H9 (cell line): Measurements from ENCODE around the gene ATP11C. TPM values are rescaled to one million over a fixed set of nuclear protein-coding genes. Genes with fewer than 3 reads are reported as not detected.

Source experiments
- DNase-seq: peaks from one replicate; pipeline ENCODE4 v3.0.0-alpha.2; 2017
- H2AFZ ChIP-seq: one replicate; pipeline ENCODE4 v1.6.1; 2013; ENCODE audit warnings: mild to moderate bottlenecking, low read length, control low read depth, moderate library complexity
- H2AK5ac ChIP-seq: 2 replicates; pipeline ENCODE4 v1.6.1; 2013; ENCODE audit warnings: low read length, control low read depth, mixed read lengths; ENCODE audit not compliant: insufficient read length
- H2BK120ac ChIP-seq: one replicate; pipeline ENCODE4 v1.6.1; 2013; ENCODE audit warnings: low read depth, mild to moderate bottlenecking, low read length, control low read depth, inconsistent platforms; ENCODE audit not compliant: poor library complexity, severe bottlenecking
- H2BK12ac ChIP-seq: 2 replicates; pipeline ENCODE4 v1.6.1; 2013; ENCODE audit warnings: low read length, control low read depth, mixed read lengths, low read depth; ENCODE audit not compliant: insufficient read length
- H2BK15ac ChIP-seq: 2 replicates; pipeline ENCODE4 v1.6.1; 2013; ENCODE audit warnings: low read depth, low read length, control low read depth
- H2BK20ac ChIP-seq: one replicate; pipeline ENCODE4 v1.6.1; 2013; ENCODE audit warnings: low read depth, mild to moderate bottlenecking, low read length, control low read depth, inconsistent platforms; ENCODE audit not compliant: poor library complexity, severe bottlenecking
- H2BK5ac ChIP-seq: 2 replicates; pipeline ENCODE4 v1.6.1; 2013; ENCODE audit warnings: low read length, control low read depth, mixed read lengths; ENCODE audit not compliant: insufficient read length
- H3K14ac ChIP-seq: 2 replicates; pipeline ENCODE4 v1.6.1; 2013; ENCODE audit warnings: low read length, control low read depth; ENCODE audit not compliant: insufficient read depth
- H3K18ac ChIP-seq: 2 replicates; pipeline ENCODE4 v1.6.1; 2013; ENCODE audit warnings: low read depth, mild to moderate bottlenecking, mixed read lengths, low read length, control low read depth; ENCODE audit not compliant: insufficient read length
- H3K23ac ChIP-seq: 2 replicates; pipeline ENCODE4 v1.6.1; 2013; ENCODE audit warnings: low read length, control low read depth, mixed read lengths, low read depth; ENCODE audit not compliant: insufficient read length
- H3K23me2 ChIP-seq: 2 replicates; pipeline ENCODE4 v1.6.1; 2013; ENCODE audit warnings: low read depth, mild to moderate bottlenecking, mixed read lengths, low read length, control low read depth; ENCODE audit not compliant: insufficient read length, poor library complexity, severe bottlenecking
- H3K27ac ChIP-seq: 2 replicates; pipeline ENCODE4 v1.5.1; 2013; ENCODE audit warnings: low read length, control low read depth, mixed read lengths, low read depth; ENCODE audit not compliant: insufficient read length
- H3K27me3 ChIP-seq: 2 replicates; pipeline ENCODE4 v1.6.1; 2013; ENCODE audit warnings: low read length, control low read depth, inconsistent platforms; ENCODE audit not compliant: insufficient read depth
- H3K4ac ChIP-seq: 2 replicates; pipeline ENCODE4 v1.6.1; 2013; ENCODE audit warnings: low read depth, mild to moderate bottlenecking, control low read depth, inconsistent platforms, low read length, moderate library complexity
- H3K4me1 ChIP-seq: 2 replicates; pipeline ENCODE4 v1.6.1; 2013; ENCODE audit warnings: low read length, control low read depth, inconsistent platforms; ENCODE audit not compliant: insufficient read depth
- H3K4me2 ChIP-seq: 2 replicates; pipeline ENCODE4 v1.6.1; 2013; ENCODE audit warnings: low read length, control low read depth, mixed read lengths; ENCODE audit not compliant: insufficient read length, insufficient read depth
- H3K56ac ChIP-seq: 2 replicates; pipeline ENCODE4 v1.6.1; 2013; ENCODE audit warnings: low read depth, mild to moderate bottlenecking, mixed read lengths, low read length, control low read depth; ENCODE audit not compliant: insufficient read length
- H3K79me1 ChIP-seq: 2 replicates; pipeline ENCODE4 v1.6.1; 2013; ENCODE audit warnings: low read depth, mild to moderate bottlenecking, moderate library complexity, low read length, control low read depth, inconsistent platforms; ENCODE audit not compliant: insufficient read depth, poor library complexity, severe bottlenecking
- H3K79me2 ChIP-seq: 2 replicates; pipeline ENCODE4 v1.6.1; 2013; ENCODE audit warnings: low read length, control low read depth, inconsistent platforms; ENCODE audit not compliant: insufficient read depth
- H3K9ac ChIP-seq: 2 replicates; pipeline ENCODE4 v1.6.1; 2013; ENCODE audit warnings: low read length, control low read depth, mixed read lengths; ENCODE audit not compliant: insufficient read length; ENCODE audit errors: extremely low read depth
- H3K9me3 ChIP-seq: one replicate; pipeline ENCODE4 v1.6.1; 2013; ENCODE audit warnings: low read depth, low read length, inconsistent platforms; ENCODE audit not compliant: control insufficient read depth
- H3T11ph ChIP-seq: one replicate; pipeline ENCODE4 v1.6.1; 2013; ENCODE audit warnings: mild to moderate bottlenecking, low read length, control low read depth, inconsistent platforms
- H4K20me1 ChIP-seq: one replicate; pipeline ENCODE4 v1.6.1; 2013; ENCODE audit not compliant: control insufficient read depth, insufficient read length, insufficient read depth
- H4K5ac ChIP-seq: 2 replicates; pipeline ENCODE4 v1.6.1; 2013; ENCODE audit warnings: low read depth, mild to moderate bottlenecking, mixed read lengths, low read length, control low read depth; ENCODE audit not compliant: insufficient read length
- H4K8ac ChIP-seq: replicated peaks from 2 replicates; pipeline ENCODE4 v1.6.1; 2013; ENCODE audit warnings: low read length, control low read depth, mixed read lengths, low read depth; ENCODE audit not compliant: insufficient read length
- H4K91ac ChIP-seq: 2 replicates; pipeline ENCODE4 v1.6.1; 2013; ENCODE audit warnings: low read depth, mild to moderate bottlenecking, moderate library complexity, mixed read lengths, low read length, control low read depth; ENCODE audit not compliant: insufficient read length
- H3K27ac Mint-ChIP-seq, 3 experiments: 2 replicates in 2 of 3; 3 replicates in 1 of 3; pipeline ENCODE4 v1.8.0; 2020 to 2021; ENCODE audit warnings: mixed read lengths in 3 of 3, mild to moderate bottlenecking in 1 of 3, moderate library complexity in 1 of 3
- H3K27me3 Mint-ChIP-seq: 2 replicates; pipeline ENCODE4 v1.8.0; 2021; ENCODE audit warnings: low read depth, mild to moderate bottlenecking, moderate library complexity, mixed read lengths
- H3K36me3 Mint-ChIP-seq, 3 experiments: 2 replicates in 2 of 3; 3 replicates in 1 of 3; pipeline ENCODE4 v1.8.0; 2020 to 2021; ENCODE audit warnings: low read depth in 3 of 3, mixed read lengths in 3 of 3; ENCODE audit not compliant: insufficient read depth in 1 of 3
- H3K4me1 Mint-ChIP-seq, 2 experiments: 2 replicates each; pipeline ENCODE4 v1.8.0; 2020; ENCODE audit warnings: mixed read lengths in 2 of 2
- H3K4me3 Mint-ChIP-seq, 2 experiments: 2 replicates in 1 of 2; 3 replicates in 1 of 2; pipeline ENCODE4 v1.8.0; 2020 to 2021; ENCODE audit warnings: mild to moderate bottlenecking in 2 of 2, mixed read lengths in 2 of 2, moderate library complexity in 1 of 2
- H3K9me3 Mint-ChIP-seq, 2 experiments: 2 replicates in 1 of 2; 3 replicates in 1 of 2; pipeline ENCODE4 v1.8.0; 2020; ENCODE audit warnings: mild to moderate bottlenecking in 2 of 2, mixed read lengths in 2 of 2, moderate library complexity in 1 of 2
- WGBS: extraction: QIAGEN DNeasy Blood & Tissue Kit; methylation state at CpG from one replicate; pipeline ENCODE4 v1.1.7; 2013; ENCODE audit warnings: missing lambda C conversion rate, low lambda C conversion rate, mixed read lengths; ENCODE audit not compliant: insufficient read length; ENCODE audit errors: extremely low coverage; 5-methylcytosine and 5-hydroxymethylcytosine counted together
- total RNA-seq: library from RNA; stranded (reverse); gene quantifications from 2 replicates; pipeline ENCODE4 v1.2.1, GENCODE V29; 2021
- TF ChIP-seq, protein P1 (sequence below): fragments of 200-600 bp; sonication (generic); conservative IDR thresholded peaks from 3 replicates; pipeline ENCODE4 v1.8.0; 2021; ENCODE audit warnings: antibody characterized with exemption, mild to moderate bottlenecking

ATP11C gene
- total RNA-seq, 1 experiment from 2014 or later: 28.4 TPM

DNA sequence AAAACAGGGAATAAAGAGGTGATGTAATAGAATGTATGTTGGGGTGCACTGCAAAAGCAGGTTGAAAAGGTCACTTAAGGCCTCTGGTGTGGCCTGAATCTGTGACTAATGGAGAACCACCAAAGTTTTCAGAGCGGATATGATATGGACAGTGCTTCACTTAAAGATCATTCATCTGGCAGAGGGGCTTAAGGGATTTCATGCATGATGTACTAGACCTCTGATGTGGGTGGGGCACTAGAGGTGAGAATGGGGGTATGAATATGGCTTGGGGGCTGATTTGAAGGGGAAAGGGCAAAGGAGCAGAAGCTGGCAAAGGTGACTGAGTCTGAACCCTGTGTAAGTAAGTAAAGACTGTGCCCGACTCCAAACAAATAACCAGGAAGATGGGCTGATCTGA lies 162.5 kb downstream of the ATP11C start:
- Histone ChIP-seq H2BK20ac (no peak overlapping the region), H4K91ac (no peak overlapping the region), H2AK5ac (no peak overlapping the region), H3K18ac (no peak overlapping the region), H3K4ac (no peak overlapping the region), H3K9ac (no peak overlapping the region), H3K4me2 (no peak overlapping the region), H3K9me3 (no peaks in the 10 kb centered on the region), H2BK15ac (no peak overlapping the region), H3K27me3 (no peaks in the 10 kb centered on the region), H4K20me1 (no peaks in the 10 kb centered on the region), H2AFZ (no peak overlapping the region), H3T11ph (no peak overlapping the region), H3K27ac (no peak overlapping the region), H2BK12ac (no peak overlapping the region), H3K14ac (no peak overlapping the region), H3K79me2 (no peaks in the 10 kb centered on the region), H3K79me1 (no peaks in the 10 kb centered on the region), H3K56ac (no peak overlapping the region), H3K4me1 (no peaks in the 10 kb centered on the region), H4K8ac (no peak overlapping the region), H3K23me2 (no peaks in the 10 kb centered on the region), H2BK5ac (no peak overlapping the region), H4K5ac (no peak overlapping the region), H3K23ac (no peak overlapping the region), H2BK120ac (no peak overlapping the region)
- peaks cover 0 to 3% of the 10 kb centered on the region in 2 experiments; a peak in 1 of 4 replicates for H3K4me1 Mint-ChIP-seq
- no CpG with 5 or more reads among the region's 2 CpGs for WGBS
- DNase-seq: no peak
- peaks cover 44 to 47% (median 46%) of the 10 kb centered on the region in 3 experiments for H3K36me3 Mint-ChIP-seq
- peaks cover 15 to 37% of the 10 kb centered on the region in 2 experiments for H3K9me3 Mint-ChIP-seq
- TF ChIP-seq, protein P1, sequence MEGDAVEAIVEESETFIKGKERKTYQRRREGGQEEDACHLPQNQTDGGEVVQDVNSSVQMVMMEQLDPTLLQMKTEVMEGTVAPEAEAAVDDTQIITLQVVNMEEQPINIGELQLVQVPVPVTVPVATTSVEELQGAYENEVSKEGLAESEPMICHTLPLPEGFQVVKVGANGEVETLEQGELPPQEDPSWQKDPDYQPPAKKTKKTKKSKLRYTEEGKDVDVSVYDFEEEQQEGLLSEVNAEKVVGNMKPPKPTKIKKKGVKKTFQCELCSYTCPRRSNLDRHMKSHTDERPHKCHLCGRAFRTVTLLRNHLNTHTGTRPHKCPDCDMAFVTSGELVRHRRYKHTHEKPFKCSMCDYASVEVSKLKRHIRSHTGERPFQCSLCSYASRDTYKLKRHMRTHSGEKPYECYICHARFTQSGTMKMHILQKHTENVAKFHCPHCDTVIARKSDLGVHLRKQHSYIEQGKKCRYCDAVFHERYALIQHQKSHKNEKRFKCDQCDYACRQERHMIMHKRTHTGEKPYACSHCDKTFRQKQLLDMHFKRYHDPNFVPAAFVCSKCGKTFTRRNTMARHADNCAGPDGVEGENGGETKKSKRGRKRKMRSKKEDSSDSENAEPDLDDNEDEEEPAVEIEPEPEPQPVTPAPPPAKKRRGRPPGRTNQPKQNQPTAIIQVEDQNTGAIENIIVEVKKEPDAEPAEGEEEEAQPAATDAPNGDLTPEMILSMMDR: no peak
- H3K4me3 Mint-ChIP-seq: no peak overlapping the region
- H3K27me3 Mint-ChIP-seq: no peaks in the 10 kb centered on the region
- H3K27ac Mint-ChIP-seq: no peak overlapping the region
